Astrocyte (in vitro differentiated cells and primary cell): ENCODE results near the gene PAXIP1.

Experiments
- CTCF ChIP-seq: IDR thresholded peaks from 2 replicates; pipeline ENCODE4 v1.5.1; 2011; ENCODE audit warnings: low read depth, mild to moderate bottlenecking, inconsistent platforms, low read length, moderate library complexity; ENCODE audit not compliant: insufficient read depth
- EZH2 ChIP-seq: IDR thresholded peaks from 2 replicates; pipeline ENCODE4 v1.6.1; 2012; ENCODE audit warnings: mild to moderate bottlenecking, low read length, inconsistent platforms; ENCODE audit not compliant: insufficient read depth

- no peak for TF ChIP-seq CTCF
- no peak for TF ChIP-seq EZH2
Observed at GRCh38 chr7:154919344-154920225, 83.3 kb downstream of the PAXIP1 start.
